ENCODE data around the gene IGF1.

IGF1 gene

GRCh38 chr12:102480406-102480805 is at the start of gene IGF1:
IGF1 (minus strand) TSS chr12:102480563; CDS start chr12:102480381, 182 bp downstream.
- Histone ChIP-seq H3K9me3 (ENCODE audit: severe bottlenecking) (no peaks in the 10 kb centered on the region), H3K27me3 (ENCODE audit: insufficient read depth, poor library complexity, severe bottlenecking) (no peaks in the 10 kb centered on the region), H3K36me3 (ENCODE audit: low read depth) (no peaks in the 10 kb centered on the region), H3K4me1 (ENCODE audit: insufficient read depth, poor library complexity, severe bottlenecking) (no peaks in the 10 kb centered on the region), H3K27ac (ENCODE audit: poor library complexity, severe bottlenecking) (no peak within 1 kb of the TSS), H3K4me3 (ENCODE audit: severe bottlenecking) (no peak within 1 kb of the TSS)
- DNase-seq (ENCODE audit: low spot score) (no peak), ATAC-seq (ENCODE audit: low read depth) (no peak)
- no peak for TF ChIP-seq CTCF (IDR thresholded peaks at IDR 0.05; ENCODE audit: poor library complexity, severe bottlenecking)

- Histone ChIP-seq H3K9me3 (ENCODE audit: severe bottlenecking) (no peaks in the 10 kb centered on the region), H3K27ac (ENCODE audit: poor library complexity, severe bottlenecking) (no peak overlapping the region), H3K4me3 (ENCODE audit: severe bottlenecking) (no peak overlapping the region), H3K27me3 (ENCODE audit: insufficient read depth, poor library complexity, severe bottlenecking) (no peaks in the 10 kb centered on the region), H3K4me1 (ENCODE audit: insufficient read depth, poor library complexity, severe bottlenecking) (no peaks in the 10 kb centered on the region), H3K36me3 (ENCODE audit: low read depth) (no peaks in the 10 kb centered on the region)
- TF ChIP-seq CTCF (IDR thresholded peaks at IDR 0.05; ENCODE audit: poor library complexity, severe bottlenecking): no peak
- DNase-seq (ENCODE audit: low spot score): no peak
- ATAC-seq (ENCODE audit: low read depth): no peak
These were observed 47.7 kb upstream of the IGF1 start for GRCh38 chr12:102528111-102528510.

GRCh38 chr12:102527171-102527720 is 46.9 kb upstream of the IGF1 start:
- Histone ChIP-seq H3K4me3 (ENCODE audit: severe bottlenecking) (no peak overlapping the region), H3K27ac (ENCODE audit: poor library complexity, severe bottlenecking) (no peak overlapping the region)

GRCh38 chr12:102526656-102527055 is 46.3 kb upstream of the IGF1 start:
- no peak for ATAC-seq (ENCODE audit: low read depth)
- no peaks in the 10 kb centered on the region for H3K9me3 ChIP-seq (ENCODE audit: severe bottlenecking)
- DNase-seq (ENCODE audit: low spot score): no peak
- no peaks in the 10 kb centered on the region for H3K36me3 ChIP-seq (ENCODE audit: low read depth)
- H3K27ac ChIP-seq (ENCODE audit: poor library complexity, severe bottlenecking): no peak overlapping the region
- no peak for TF ChIP-seq CTCF (IDR thresholded peaks at IDR 0.05; ENCODE audit: poor library complexity, severe bottlenecking)
- no peaks in the 10 kb centered on the region for H3K27me3 ChIP-seq (ENCODE audit: insufficient read depth, poor library complexity, severe bottlenecking)
- H3K4me1 ChIP-seq (ENCODE audit: insufficient read depth, poor library complexity, severe bottlenecking): no peaks in the 10 kb centered on the region
- no peak overlapping the region for H3K4me3 ChIP-seq (ENCODE audit: severe bottlenecking)

More at GRCh38 chr12:102527171-102527720, 46.9 kb upstream of the IGF1 start:
- Histone ChIP-seq H3K27me3 (ENCODE audit: insufficient read depth, poor library complexity, severe bottlenecking) (no peaks in the 10 kb centered on the region), H3K4me1 (ENCODE audit: insufficient read depth, poor library complexity, severe bottlenecking) (no peaks in the 10 kb centered on the region), H3K9me3 (ENCODE audit: severe bottlenecking) (no peaks in the 10 kb centered on the region), H3K36me3 (ENCODE audit: low read depth) (no peaks in the 10 kb centered on the region)
- DNase-seq (ENCODE audit: low spot score): no peak
- TF ChIP-seq CTCF (IDR thresholded peaks at IDR 0.05; ENCODE audit: poor library complexity, severe bottlenecking): no peak
- no peak for ATAC-seq (ENCODE audit: low read depth)

- Histone ChIP-seq H3K4me3 (ENCODE audit: severe bottlenecking) (no peak overlapping the region), H3K27me3 (ENCODE audit: insufficient read depth, poor library complexity, severe bottlenecking) (no peaks in the 10 kb centered on the region), H3K36me3 (ENCODE audit: low read depth) (no peaks in the 10 kb centered on the region), H3K27ac (ENCODE audit: poor library complexity, severe bottlenecking) (no peak overlapping the region), H3K9me3 (ENCODE audit: severe bottlenecking) (no peaks in the 10 kb centered on the region), H3K4me1 (ENCODE audit: insufficient read depth, poor library complexity, severe bottlenecking) (no peaks in the 10 kb centered on the region)
- no peak for TF ChIP-seq CTCF (IDR thresholded peaks at IDR 0.05; ENCODE audit: poor library complexity, severe bottlenecking)
- no peak for ATAC-seq (ENCODE audit: low read depth)
- DNase-seq (ENCODE audit: low spot score): no peak
These were observed 42.4 kb upstream of the IGF1 start for GRCh38 chr12:102522768-102523167.
